ENCODE results near the gene EEA1. TPM values are rescaled to one million over a fixed set of nuclear protein-coding genes. Genes with fewer than 3 reads are reported as not detected.

The EEA1 gene
- 10 to 100 TPM; 10.2 to 33.5 (median 22.8) TPM for total RNA-seq

DNA sequence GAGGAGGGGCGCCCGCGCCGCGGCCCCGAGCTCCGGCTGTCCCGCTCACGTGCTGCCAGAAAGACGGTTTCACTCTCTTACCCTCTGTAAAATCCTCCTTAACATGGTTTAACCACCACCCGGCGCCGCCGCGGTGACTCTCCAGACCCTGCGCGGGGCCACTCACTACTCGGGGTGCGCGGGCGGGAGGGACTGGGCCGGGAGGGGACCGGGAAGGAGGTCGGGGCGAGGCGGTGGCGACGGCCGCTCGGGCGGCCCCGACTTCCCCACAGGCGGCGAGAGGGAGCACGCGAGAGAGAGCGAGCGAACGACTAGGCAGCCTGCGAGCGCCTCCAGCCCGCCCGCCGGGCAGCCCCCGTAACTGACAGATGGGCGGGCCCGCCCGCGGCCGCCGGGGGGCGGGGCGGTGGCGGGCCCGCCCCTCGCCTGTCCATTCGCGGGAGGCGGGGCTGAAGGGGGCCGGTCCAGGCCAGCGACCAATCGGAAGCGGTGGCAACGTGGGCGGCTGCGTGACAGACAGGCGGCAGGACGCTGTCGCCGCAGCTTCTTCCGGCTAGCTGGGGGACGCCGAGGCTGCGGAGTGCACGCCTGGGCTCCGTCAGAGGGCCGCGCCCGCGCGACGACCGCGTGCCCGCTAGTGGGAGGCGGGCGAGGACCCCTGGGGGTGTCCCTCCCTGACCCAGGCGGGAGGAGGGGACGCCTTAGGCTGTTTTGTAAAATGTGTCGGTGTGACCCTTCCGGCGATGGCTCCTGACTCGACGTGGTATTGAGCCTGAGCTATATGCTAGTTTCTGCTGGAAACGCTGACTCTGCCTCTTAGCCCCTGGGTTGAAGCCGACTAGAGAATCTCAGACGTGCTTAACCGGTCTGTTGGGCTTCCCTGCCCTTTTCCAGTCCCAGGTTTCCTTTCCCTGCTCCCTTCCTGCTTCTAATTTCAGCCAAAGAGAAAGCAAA, at the start of gene EEA1:
TSS of gene EEA1 (minus strand) at position 334 of the 954 bp plus-strand sequence. CDS start at position 105, 229 bp downstream.
- ATAC-seq (ENCODE audit: low FRiP score in 2 of 2), result peak; percentile 96 to 98
- peak; percentile 98 for DNase-seq
- Histone ChIP-seq H3K27me3 (no peaks in the 10 kb centered on the region), H3K4me3 (peak within 1 kb of the TSS; percentile 75 to 90 (median 86)), H3K36me3 (no peaks in the 10 kb centered on the region), H3K27ac (peak within 1 kb of the TSS; percentile 95 to 100 (median 98)), H3K9me3 (no peaks in the 10 kb centered on the region), H3K4me1 (peaks cover 16 to 37% (median 21%) of the 10 kb centered on the region in 4 donors)
- WGBS, 2 donors, result 0 to 1% methylated on average over 22 to 54 of the region's 98 CpGs
- TF ChIP-seq POLR2AphosphoS5 (IDR thresholded peaks at IDR 0.05) (peak; percentile 94), EP300 (IDR thresholded peaks at IDR 0.05) (peak in 1 of 4 donors; percentile 43), POLR2A (IDR thresholded peaks at IDR 0.05) (peak; percentile 74 to 98 (median 95))
- TF ChIP-seq, protein P1, sequence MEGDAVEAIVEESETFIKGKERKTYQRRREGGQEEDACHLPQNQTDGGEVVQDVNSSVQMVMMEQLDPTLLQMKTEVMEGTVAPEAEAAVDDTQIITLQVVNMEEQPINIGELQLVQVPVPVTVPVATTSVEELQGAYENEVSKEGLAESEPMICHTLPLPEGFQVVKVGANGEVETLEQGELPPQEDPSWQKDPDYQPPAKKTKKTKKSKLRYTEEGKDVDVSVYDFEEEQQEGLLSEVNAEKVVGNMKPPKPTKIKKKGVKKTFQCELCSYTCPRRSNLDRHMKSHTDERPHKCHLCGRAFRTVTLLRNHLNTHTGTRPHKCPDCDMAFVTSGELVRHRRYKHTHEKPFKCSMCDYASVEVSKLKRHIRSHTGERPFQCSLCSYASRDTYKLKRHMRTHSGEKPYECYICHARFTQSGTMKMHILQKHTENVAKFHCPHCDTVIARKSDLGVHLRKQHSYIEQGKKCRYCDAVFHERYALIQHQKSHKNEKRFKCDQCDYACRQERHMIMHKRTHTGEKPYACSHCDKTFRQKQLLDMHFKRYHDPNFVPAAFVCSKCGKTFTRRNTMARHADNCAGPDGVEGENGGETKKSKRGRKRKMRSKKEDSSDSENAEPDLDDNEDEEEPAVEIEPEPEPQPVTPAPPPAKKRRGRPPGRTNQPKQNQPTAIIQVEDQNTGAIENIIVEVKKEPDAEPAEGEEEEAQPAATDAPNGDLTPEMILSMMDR (IDR thresholded peaks at IDR 0.05), result peak in 5 of 6 experiments; percentile 27 to 40 (median 38)

DNA sequence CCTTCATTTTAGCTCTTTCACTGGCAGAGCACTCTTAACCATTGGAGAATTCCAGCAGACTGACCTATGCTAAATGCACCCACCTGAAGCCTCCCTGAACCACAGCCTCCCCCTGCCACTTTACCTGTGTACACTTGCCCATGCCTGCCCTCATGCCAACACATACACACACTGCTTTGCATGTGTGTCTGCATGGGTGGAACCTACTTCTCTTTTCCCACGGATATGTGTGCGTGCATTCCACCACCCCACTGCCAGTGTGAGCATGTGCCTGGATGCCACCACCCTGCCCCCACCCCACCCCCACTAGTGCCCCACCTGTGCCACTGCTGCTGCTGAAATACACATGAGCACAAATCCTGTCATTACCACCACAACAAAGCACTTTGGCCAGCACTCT, 49.5 kb upstream of the EEA1 start:
- Histone ChIP-seq H3K36me3 (no peaks in the 10 kb centered on the region), H3K27me3 (no peaks in the 10 kb centered on the region), H3K9me3 (peaks cover 0 to 8% (median 0%) of the 10 kb centered on the region in 4 donors), H3K4me1 (peaks cover 0 to 3% (median 0%) of the 10 kb centered on the region in 4 donors), H3K27ac (no peak overlapping the region), H3K4me3 (no peak overlapping the region)
- ATAC-seq (ENCODE audit: low FRiP score in 2 of 2) (no peak), DNase-seq (no peak)
- TF ChIP-seq POLR2AphosphoS5 (IDR thresholded peaks at IDR 0.05) (no peak), POLR2A (IDR thresholded peaks at IDR 0.05) (no peak), EP300 (IDR thresholded peaks at IDR 0.05) (no peak)
- TF ChIP-seq, protein P1 (IDR thresholded peaks at IDR 0.05), result no peak
- WGBS, 2 donors, result 75 to 92% methylated on average over 2 of the region's 2 CpGs

DNA sequence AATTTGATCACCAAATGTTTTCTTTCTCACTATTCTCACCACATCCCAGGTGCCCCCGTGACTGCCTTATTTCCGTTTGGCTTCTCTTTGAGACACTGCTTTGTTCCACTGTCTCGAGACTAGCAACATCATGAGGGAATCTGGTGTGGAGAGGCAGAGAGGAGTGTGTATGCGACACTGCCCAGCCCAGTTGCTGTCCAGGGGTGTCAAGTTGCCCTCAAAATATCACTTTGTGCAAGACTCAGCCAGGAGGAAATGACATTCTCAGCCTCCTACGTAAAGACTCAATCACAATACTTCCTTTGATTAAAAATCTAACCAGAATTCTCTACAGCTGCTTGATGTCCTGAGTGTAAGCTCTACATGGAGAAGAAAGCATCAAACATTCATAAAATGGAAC, 48.2 kb upstream of the EEA1 start:
- H3K4me1 ChIP-seq, result peaks cover 0 to 7% (median 1%) of the 10 kb centered on the region in 4 donors
- H3K9me3 ChIP-seq, result peaks cover 0 to 8% (median 0%) of the 10 kb centered on the region in 4 donors
- H3K4me3 ChIP-seq, result no peak overlapping the region
- H3K27ac ChIP-seq, result no peak overlapping the region
- ATAC-seq (ENCODE audit: low FRiP score in 2 of 2) (no peak), DNase-seq (no peak)
- 86 to 89% methylated on average over 5 of the region's 5 CpGs for WGBS, 2 donors
- no peaks in the 10 kb centered on the region for H3K36me3 ChIP-seq
- H3K27me3 ChIP-seq, result no peaks in the 10 kb centered on the region
- TF ChIP-seq EP300 (IDR thresholded peaks at IDR 0.05), result no peak
- TF ChIP-seq, protein P1 (IDR thresholded peaks at IDR 0.05), result no peak
- TF ChIP-seq POLR2A (IDR thresholded peaks at IDR 0.05), result no peak
- TF ChIP-seq POLR2AphosphoS5 (IDR thresholded peaks at IDR 0.05), result no peak

DNA sequence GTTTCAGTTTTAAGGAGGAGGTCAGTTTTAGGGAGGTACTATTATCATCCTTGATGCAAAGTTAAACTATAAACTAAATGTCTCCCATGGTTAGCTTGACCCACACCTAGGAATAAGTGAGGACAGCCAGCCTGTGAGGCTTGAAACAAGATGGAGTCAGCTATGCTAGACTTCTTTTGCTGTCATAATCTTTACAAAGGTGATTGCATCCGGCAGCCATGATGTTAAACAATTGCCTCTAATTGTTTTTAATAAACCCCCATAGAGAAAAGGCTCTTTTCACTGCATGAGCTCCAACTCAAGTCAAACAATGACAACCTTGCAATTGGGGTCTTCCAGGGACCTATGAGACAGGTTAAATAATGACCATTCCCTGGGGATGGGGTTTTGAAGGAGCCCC, 45.7 kb upstream of the EEA1 start:
- H3K9me3 ChIP-seq, result no peaks in the 10 kb centered on the region
- H3K4me1 ChIP-seq, result peaks cover 0 to 25% (median 14%) of the 10 kb centered on the region in 4 donors
- no peak overlapping the region for H3K4me3 ChIP-seq
- 90 to 94% methylated on average over 1 of the region's 1 CpG for WGBS, 2 donors
- H3K27ac ChIP-seq, result peak overlapping the region in 1 of 4 donors; percentile 41
- H3K27me3 ChIP-seq, result no peaks in the 10 kb centered on the region
- no peak for DNase-seq
- no peak for TF ChIP-seq POLR2A (IDR thresholded peaks at IDR 0.05)
- TF ChIP-seq EP300 (IDR thresholded peaks at IDR 0.05), result no peak
- TF ChIP-seq, protein P1 (IDR thresholded peaks at IDR 0.05), result no peak
- no peak for TF ChIP-seq POLR2AphosphoS5 (IDR thresholded peaks at IDR 0.05)
- ATAC-seq (ENCODE audit: low FRiP score in 2 of 2), result no peak
- no peaks in the 10 kb centered on the region for H3K36me3 ChIP-seq
